Measurements from ENCODE around the gene OTUD1.

OTUD1 gene

DNA sequence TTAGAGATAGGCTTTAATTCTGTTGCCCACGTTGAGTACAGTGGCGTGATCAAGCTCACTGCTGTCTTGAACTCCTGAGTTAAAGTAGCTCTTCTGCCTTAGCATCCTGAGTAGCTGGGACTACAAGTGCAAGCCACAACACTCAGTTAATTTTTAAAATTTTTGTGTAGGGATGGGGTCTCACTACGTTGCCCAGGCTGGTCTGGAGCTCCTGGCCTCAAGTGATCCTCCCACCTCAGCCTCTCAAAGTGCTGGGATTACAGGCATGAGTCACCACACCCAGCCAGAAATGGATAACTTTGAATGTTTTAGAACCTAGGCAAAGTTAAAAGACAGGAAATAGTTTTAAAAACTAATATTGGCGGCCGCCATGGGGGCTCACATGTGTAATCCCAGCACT lies 43.9 kb upstream of the OTUD1 start:
- no peak overlapping the region for H3K4me2 ChIP-seq
- TF ChIP-seq, protein P1, sequence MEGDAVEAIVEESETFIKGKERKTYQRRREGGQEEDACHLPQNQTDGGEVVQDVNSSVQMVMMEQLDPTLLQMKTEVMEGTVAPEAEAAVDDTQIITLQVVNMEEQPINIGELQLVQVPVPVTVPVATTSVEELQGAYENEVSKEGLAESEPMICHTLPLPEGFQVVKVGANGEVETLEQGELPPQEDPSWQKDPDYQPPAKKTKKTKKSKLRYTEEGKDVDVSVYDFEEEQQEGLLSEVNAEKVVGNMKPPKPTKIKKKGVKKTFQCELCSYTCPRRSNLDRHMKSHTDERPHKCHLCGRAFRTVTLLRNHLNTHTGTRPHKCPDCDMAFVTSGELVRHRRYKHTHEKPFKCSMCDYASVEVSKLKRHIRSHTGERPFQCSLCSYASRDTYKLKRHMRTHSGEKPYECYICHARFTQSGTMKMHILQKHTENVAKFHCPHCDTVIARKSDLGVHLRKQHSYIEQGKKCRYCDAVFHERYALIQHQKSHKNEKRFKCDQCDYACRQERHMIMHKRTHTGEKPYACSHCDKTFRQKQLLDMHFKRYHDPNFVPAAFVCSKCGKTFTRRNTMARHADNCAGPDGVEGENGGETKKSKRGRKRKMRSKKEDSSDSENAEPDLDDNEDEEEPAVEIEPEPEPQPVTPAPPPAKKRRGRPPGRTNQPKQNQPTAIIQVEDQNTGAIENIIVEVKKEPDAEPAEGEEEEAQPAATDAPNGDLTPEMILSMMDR (conservative IDR thresholded peaks at IDR 0.05; ENCODE audit: low read depth, low read length), result no peak

DNA sequence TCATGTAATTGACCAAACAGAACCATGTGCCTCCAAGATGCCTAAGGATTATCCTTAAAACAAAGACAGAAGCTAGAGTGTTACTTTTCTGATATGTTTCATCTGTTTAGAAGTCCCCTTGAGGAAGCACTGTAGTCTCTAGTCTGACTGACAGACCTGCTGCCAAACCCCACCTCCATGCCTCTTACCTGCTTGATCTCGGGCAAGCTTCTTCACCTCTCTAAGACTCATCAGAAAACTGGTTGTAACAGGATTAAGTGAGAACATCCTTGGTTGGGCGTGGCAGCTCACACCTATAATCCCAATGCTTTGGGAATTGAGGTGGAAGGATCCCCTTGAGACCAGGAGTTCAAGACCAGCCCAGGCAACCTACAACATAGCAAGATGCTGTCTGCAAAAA lies 42.2 kb upstream of the OTUD1 start:
- TF ChIP-seq, protein P1 (conservative IDR thresholded peaks at IDR 0.05; ENCODE audit: low read depth, low read length), result no peak
- Histone ChIP-seq H3K4me1 (ENCODE audit: low read depth, poor library complexity, severe bottlenecking) (no peaks in the 10 kb centered on the region), H3K4me3 (IDR thresholded peaks at IDR 0.05; ENCODE audit: insufficient read depth, low read depth, low read length) (no peak overlapping the region), H3K27ac (no peak overlapping the region), H3K36me3 (ENCODE audit: insufficient read depth) (no peaks in the 10 kb centered on the region), H3K9ac (no peak overlapping the region), H3K27me3 (ENCODE audit: insufficient read depth, low read depth) (no peaks in the 10 kb centered on the region), H4K20me1 (ENCODE audit: insufficient read depth) (no peaks in the 10 kb centered on the region), H3K4me2 (no peak overlapping the region), H2AFZ (ENCODE audit: low read depth) (no peak overlapping the region), H3K79me2 (ENCODE audit: insufficient read depth, low read depth) (no peaks in the 10 kb centered on the region)

More for the DNA sequence above, 43.9 kb upstream of the OTUD1 start:
- H2AFZ ChIP-seq (ENCODE audit: low read depth), result no peak overlapping the region
- H3K27me3 ChIP-seq (ENCODE audit: insufficient read depth, low read depth), result no peaks in the 10 kb centered on the region
- no peak overlapping the region for H3K4me3 ChIP-seq (IDR thresholded peaks at IDR 0.05; ENCODE audit: insufficient read depth, low read depth, low read length)
- H3K4me1 ChIP-seq (ENCODE audit: low read depth, poor library complexity, severe bottlenecking), result no peaks in the 10 kb centered on the region
- H3K79me2 ChIP-seq (ENCODE audit: insufficient read depth, low read depth), result no peaks in the 10 kb centered on the region
- H3K27ac ChIP-seq, result no peak overlapping the region
- H3K9ac ChIP-seq, result no peak overlapping the region
- H4K20me1 ChIP-seq (ENCODE audit: insufficient read depth), result no peaks in the 10 kb centered on the region
- no peaks in the 10 kb centered on the region for H3K36me3 ChIP-seq (ENCODE audit: insufficient read depth)

DNA sequence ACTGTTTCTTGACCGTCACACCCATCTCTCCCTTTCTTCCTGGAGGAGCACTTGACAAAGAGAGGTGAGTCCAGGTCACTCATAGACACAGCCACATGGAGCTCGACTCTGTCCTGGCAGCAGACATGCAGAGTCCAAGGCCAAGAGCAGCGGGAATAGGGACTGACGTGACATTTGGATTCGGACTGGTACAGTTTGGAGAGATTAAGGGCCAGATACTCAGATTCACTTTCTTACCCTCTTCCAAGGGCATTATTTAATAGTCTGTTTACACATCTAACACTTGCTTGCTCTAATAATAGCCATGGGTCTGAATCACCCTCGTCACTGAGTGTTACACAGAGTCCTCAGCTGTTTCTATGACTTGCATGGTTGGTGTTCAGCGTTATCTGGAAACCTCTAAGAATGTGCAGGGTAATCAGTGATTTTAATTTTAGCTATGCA lies 39.2 kb upstream of the OTUD1 start:
- Histone ChIP-seq H3K4me2 (no peak overlapping the region), H3K27ac (no peak overlapping the region), H2AFZ (ENCODE audit: low read depth) (no peak overlapping the region)

DNA sequence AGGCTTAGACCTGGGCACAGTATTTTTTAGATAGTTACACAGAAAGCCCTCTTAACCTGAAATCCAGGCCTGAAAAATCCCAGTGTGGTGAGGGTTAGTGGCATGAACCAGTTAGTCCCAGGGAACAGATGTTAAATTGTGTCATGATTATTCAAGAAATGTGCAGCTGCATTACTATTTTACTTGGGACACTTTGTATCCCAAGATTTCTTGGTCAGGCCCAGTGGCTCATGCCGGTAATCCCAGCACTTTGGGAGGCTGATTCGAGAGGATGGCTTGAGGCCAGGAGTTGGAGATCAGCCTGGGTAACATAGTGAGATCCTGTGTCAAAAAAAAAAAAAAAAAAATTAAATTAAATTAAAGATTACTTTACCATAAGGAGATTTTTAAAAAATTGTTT lies 36.0 kb upstream of the OTUD1 start:
- H3K4me1 ChIP-seq (ENCODE audit: low read depth, poor library complexity, severe bottlenecking), result no peaks in the 10 kb centered on the region
- no peak overlapping the region for H2AFZ ChIP-seq (ENCODE audit: low read depth)
- H3K9ac ChIP-seq, result no peak overlapping the region
- TF ChIP-seq, protein P1 (conservative IDR thresholded peaks at IDR 0.05; ENCODE audit: low read depth, low read length), result no peak
- no peak overlapping the region for H3K27ac ChIP-seq
- H3K27me3 ChIP-seq (ENCODE audit: insufficient read depth, low read depth), result no peaks in the 10 kb centered on the region
- H4K20me1 ChIP-seq (ENCODE audit: insufficient read depth), result no peaks in the 10 kb centered on the region
- no peak overlapping the region for H3K4me3 ChIP-seq (IDR thresholded peaks at IDR 0.05; ENCODE audit: insufficient read depth, low read depth, low read length)
- H3K4me2 ChIP-seq, result no peak overlapping the region
- no peaks in the 10 kb centered on the region for H3K79me2 ChIP-seq (ENCODE audit: insufficient read depth, low read depth)
- H3K36me3 ChIP-seq (ENCODE audit: insufficient read depth), result no peaks in the 10 kb centered on the region

More for the DNA sequence above, 39.2 kb upstream of the OTUD1 start:
- Histone ChIP-seq H3K4me3 (IDR thresholded peaks at IDR 0.05; ENCODE audit: insufficient read depth, low read depth, low read length) (no peak overlapping the region), H3K9ac (no peak overlapping the region), H3K36me3 (ENCODE audit: insufficient read depth) (no peaks in the 10 kb centered on the region), H3K4me1 (ENCODE audit: low read depth, poor library complexity, severe bottlenecking) (no peaks in the 10 kb centered on the region), H4K20me1 (ENCODE audit: insufficient read depth) (no peaks in the 10 kb centered on the region), H3K27me3 (ENCODE audit: insufficient read depth, low read depth) (no peaks in the 10 kb centered on the region), H3K79me2 (ENCODE audit: insufficient read depth, low read depth) (no peaks in the 10 kb centered on the region)
- TF ChIP-seq, protein P1 (conservative IDR thresholded peaks at IDR 0.05; ENCODE audit: low read depth, low read length), result no peak

All from KMS-11 (cell line).